WERI-Rb-1 (cell line): ENCODE data around the gene PADI3.

Experiments used
- DNase-seq: peaks from one replicate; pipeline ENCODE4 v3.0.0-alpha.2; 2020
- H3K27ac ChIP-seq: fragments of 250-450 bp; sonication (Bioruptor Pico); 2 replicates; pipeline ENCODE4 v1.5.1; 2020; ENCODE audit warnings: mild to moderate bottlenecking, moderate library complexity
- H3K27me3 ChIP-seq: fragments of 250-450 bp; sonication (Bioruptor Pico); 2 replicates; pipeline ENCODE4 v1.5.1; 2021; ENCODE audit warnings: mild to moderate bottlenecking, low read depth, moderate library complexity; ENCODE audit not compliant: insufficient read depth, severe bottlenecking
- H3K36me3 ChIP-seq: fragments of 250-450 bp; sonication (Bioruptor Pico); 2 replicates; pipeline ENCODE4 v1.5.1; 2020; ENCODE audit warnings: mild to moderate bottlenecking, moderate library complexity
- H3K4me3 ChIP-seq: 2 replicates; pipeline ENCODE4 v1.5.1; 2011; ENCODE audit warnings: low read depth, mild to moderate bottlenecking, control low read depth, low read length
- H3K9me3 ChIP-seq: fragments of 250-450 bp; sonication (Bioruptor Pico); 2 replicates; pipeline ENCODE4 v1.5.1; 2021; ENCODE audit warnings: mild to moderate bottlenecking, moderate library complexity; ENCODE audit not compliant: severe bottlenecking
- TF ChIP-seq, protein P1 (sequence below): IDR thresholded peaks from 2 replicates; pipeline ENCODE4 v1.5.1; 2011; ENCODE audit warnings: low read depth, mild to moderate bottlenecking, control low read depth, inconsistent platforms, low read length

The PADI3 gene

DNA sequence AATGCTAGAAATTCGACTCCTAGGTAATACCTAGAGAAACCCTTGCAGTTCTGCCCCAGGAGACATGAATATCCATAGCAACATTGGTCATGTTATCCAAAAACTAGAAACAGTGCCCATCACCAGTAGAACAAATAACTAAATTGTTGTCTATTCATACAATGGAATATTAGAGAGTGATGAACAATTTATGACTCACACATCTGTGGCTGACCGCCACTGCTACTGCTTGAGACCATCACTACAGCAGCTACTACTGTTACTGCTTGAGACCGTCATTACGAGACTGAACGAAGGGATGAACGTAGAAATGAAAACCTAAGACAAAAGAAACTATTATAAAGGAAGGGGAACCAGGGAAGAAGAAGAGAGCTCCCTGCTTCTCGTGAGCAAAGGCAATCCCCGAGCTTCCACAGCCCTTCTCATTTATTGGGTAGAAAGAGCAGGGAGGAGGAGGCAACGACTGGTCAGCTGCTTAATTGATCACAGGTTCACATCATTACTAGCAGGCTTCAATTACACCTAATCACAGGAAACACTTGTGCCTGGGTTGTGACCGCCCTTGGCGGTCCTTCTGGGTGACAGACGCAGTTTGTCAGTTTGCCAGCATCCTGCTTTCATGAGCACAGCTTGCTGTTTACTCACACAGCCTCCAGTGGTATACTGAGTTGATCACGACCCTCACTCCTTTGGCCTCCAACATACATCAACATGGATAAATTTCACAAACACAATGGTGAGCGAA is 45.0 kb downstream of the PADI3 start:
- Histone ChIP-seq H3K27ac (no peak overlapping the region), H3K4me3 (no peak overlapping the region), H3K27me3 (no peaks in the 10 kb centered on the region), H3K9me3 (no peaks in the 10 kb centered on the region), H3K36me3 (no peaks in the 10 kb centered on the region)
- TF ChIP-seq, protein P1, sequence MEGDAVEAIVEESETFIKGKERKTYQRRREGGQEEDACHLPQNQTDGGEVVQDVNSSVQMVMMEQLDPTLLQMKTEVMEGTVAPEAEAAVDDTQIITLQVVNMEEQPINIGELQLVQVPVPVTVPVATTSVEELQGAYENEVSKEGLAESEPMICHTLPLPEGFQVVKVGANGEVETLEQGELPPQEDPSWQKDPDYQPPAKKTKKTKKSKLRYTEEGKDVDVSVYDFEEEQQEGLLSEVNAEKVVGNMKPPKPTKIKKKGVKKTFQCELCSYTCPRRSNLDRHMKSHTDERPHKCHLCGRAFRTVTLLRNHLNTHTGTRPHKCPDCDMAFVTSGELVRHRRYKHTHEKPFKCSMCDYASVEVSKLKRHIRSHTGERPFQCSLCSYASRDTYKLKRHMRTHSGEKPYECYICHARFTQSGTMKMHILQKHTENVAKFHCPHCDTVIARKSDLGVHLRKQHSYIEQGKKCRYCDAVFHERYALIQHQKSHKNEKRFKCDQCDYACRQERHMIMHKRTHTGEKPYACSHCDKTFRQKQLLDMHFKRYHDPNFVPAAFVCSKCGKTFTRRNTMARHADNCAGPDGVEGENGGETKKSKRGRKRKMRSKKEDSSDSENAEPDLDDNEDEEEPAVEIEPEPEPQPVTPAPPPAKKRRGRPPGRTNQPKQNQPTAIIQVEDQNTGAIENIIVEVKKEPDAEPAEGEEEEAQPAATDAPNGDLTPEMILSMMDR = no peak
- no peak for DNase-seq

DNA sequence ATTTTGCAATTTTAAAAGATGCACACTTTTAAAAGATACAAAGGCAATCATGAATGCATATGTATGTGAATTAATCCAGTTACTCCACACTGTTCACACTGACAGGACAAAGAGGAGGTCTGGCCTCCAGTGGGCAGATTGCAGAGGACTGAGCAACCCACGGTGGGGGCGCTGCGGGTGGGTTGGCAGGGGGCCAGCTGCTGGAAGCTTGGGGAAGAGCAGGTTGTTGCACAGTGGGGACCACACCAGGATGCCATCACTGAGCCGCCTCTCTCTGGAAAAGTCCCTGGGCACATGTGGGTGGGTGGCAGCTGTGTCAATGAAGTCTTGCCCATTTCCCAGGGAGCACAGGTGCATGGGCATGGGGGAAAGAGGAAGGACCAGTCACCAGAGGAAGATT is 46.4 kb downstream of the PADI3 start:
- no peak for DNase-seq
- no peaks in the 10 kb centered on the region for H3K36me3 ChIP-seq
- TF ChIP-seq, protein P1 = no peak
- no peak overlapping the region for H3K4me3 ChIP-seq
- H3K27me3 ChIP-seq = no peaks in the 10 kb centered on the region
- H3K27ac ChIP-seq = no peak overlapping the region
- H3K9me3 ChIP-seq = no peaks in the 10 kb centered on the region

DNA sequence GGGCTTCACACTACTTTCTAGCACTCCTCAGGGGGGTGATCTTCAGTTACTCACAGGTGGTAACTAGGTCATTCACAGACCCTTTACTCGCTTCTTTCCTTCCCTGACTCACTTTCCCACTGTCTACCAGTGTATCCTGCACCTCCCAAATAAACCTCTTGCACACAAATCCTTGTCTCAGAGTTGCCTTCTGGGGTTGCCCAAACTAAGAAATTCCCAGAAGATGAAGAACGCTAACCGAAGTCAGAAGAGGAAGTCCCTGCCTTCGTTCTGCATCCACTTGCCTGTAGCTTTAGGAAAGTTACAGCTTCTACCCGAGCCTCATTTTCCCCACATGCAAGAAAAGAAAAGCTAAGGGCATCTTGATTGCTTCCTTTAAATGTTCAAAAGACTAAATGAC is 47.2 kb downstream of the PADI3 start:
- Histone ChIP-seq H3K27me3 (no peaks in the 10 kb centered on the region), H3K27ac (no peak overlapping the region), H3K9me3 (peaks cover 3% of the 10 kb centered on the region), H3K4me3 (no peak overlapping the region), H3K36me3 (no peaks in the 10 kb centered on the region)
- DNase-seq = no peak
- TF ChIP-seq, protein P1 = no peak

DNA sequence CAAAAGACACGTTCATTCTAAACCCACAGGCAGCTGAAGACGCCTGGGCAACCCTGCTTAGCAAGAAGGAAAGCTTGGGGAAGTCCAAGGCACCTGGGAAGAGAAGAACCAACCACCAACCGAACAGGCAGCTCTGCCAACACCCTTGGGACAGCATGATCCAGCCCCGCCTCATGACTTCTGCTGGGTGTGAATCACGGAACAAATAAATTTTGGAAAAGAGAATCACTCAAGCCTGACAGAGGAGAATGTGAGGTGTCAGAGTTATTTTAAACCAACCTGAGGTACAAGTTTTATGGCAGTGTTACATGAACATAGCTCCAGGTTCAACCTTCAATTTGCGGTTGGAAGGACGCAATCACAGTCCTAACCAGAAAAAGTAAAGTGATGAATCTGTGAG is 49.1 kb downstream of the PADI3 start:
- Histone ChIP-seq H3K36me3 (no peaks in the 10 kb centered on the region), H3K27ac (no peak overlapping the region), H3K9me3 (peaks cover 19% of the 10 kb centered on the region), H3K4me3 (no peak overlapping the region), H3K27me3 (no peaks in the 10 kb centered on the region)
- no peak for DNase-seq
- TF ChIP-seq, protein P1 = no peak

DNA sequence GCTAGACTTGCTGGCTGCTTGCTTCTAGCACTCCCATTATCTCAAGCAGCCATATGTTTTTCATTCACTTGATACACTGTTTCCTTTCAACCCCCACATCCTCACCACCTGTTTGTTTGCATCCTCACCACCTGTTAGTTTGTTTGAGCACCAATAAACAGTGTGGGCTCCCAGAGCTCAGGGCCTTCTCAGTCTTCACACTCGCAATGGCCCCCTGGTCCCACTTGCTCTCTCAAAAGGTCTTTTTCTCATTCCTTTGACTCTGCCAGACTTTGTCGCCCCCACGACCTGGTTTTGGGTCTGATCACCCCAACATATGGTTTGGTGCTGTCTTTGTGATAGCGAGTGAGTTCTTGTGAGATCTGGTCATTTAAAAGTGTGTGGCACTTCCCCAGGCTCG is 52.9 kb downstream of the PADI3 start:
- no peaks in the 10 kb centered on the region for H3K27me3 ChIP-seq
- TF ChIP-seq, protein P1 = no peak
- no peak for DNase-seq
- H3K27ac ChIP-seq = no peak overlapping the region
- H3K9me3 ChIP-seq = peaks cover 19% of the 10 kb centered on the region
- H3K36me3 ChIP-seq = no peaks in the 10 kb centered on the region
- H3K4me3 ChIP-seq = no peak overlapping the region

DNA sequence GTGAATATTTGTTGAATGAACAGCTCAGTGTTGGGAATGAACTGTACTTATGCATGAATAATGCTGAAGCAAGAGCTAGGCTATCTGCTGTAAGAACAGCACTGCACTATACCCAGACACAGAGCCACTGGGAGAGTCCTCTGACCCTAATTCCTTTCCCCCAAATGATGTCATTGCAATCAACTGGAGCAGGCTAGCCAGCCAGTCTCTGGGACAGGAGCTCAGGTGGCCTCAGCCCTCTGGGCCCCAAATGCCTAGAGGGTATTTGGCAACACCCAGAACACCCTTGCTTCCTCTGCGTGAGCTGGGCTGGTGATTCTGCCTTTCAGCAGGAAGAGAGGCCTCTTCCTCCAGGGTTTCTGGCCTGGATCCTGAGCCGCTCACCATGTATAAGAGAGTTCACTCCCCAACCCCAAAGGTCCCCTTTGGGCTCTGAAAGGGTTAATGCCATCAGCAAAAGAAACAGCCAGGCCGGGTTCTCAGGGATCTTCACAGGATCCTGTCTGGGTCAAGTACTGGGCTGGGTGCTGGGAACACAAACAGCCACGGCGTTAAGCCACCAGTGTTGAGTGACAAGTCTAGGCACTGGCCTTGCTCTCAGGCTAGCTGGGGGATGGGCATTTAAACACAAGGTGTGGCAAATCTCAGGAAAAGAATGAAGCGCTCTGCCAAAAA is 55.4 kb downstream of the PADI3 start:
- DNase-seq = peak; percentile 71
- peaks cover 19% of the 10 kb centered on the region for H3K9me3 ChIP-seq
- H3K4me3 ChIP-seq = no peak overlapping the region
- TF ChIP-seq, protein P1 = no peak
- H3K27me3 ChIP-seq = no peaks in the 10 kb centered on the region
- H3K36me3 ChIP-seq = no peaks in the 10 kb centered on the region
- peak overlapping the region; percentile 92 for H3K27ac ChIP-seq
